Caco-2 (cell line): ENCODE measurements around the gene PXYLP1. TPM values are rescaled to one million over a fixed set of nuclear protein-coding genes. Genes with fewer than 3 reads are reported as not detected.
"Not testable (repeated sequence)": the region's sequence is repeated elsewhere in the genome, so short reads cannot be mapped to it uniquely, and the experiment has no call there.

Experiments used
- BruUV-seq: library from RNA; stranded (reverse); fragments of 400-500 nt; replicated peaks from 2 replicates; lab custom pipeline; 2021; lab: Mats Ljungman, UMichigan
- CTCF ChIA-PET: fragments of 300-600 bp; sonication (Branson Sonifier 250); formaldehyde crosslinking; loops from one replicate; lab custom pipeline; 2022; ENCODE audit warnings: antibody characterized with exemption; lab: Charles Lee
- POLR2A ChIA-PET: fragments of 300-600 bp; sonication (Branson Sonifier 250); formaldehyde crosslinking; loops from one replicate; lab custom pipeline; 2022; ENCODE audit warnings: antibody characterized with exemption; lab: Charles Lee
- DNase-seq, 2 experiments: peaks; one replicate each; pipeline versions ENCODE4 v3.0.0 to v3.0.0-alpha.2; 2020 to 2022
- H3K27me3 ChIP-seq: replicated peaks from 2 replicates; pipeline ENCODE4 v1.6.0; 2011; ENCODE audit warnings: low read length; ENCODE audit not compliant: control insufficient read depth, insufficient read depth
- H3K36me3 ChIP-seq: 2 replicates; pipeline ENCODE4 v1.5.1; 2011; ENCODE audit warnings: low read length; ENCODE audit not compliant: control insufficient read depth, insufficient read depth
- H3K4me1 ChIP-seq: fragments of 250-450 bp; sonication (Bioruptor Pico); 2 replicates; pipeline ENCODE4 v1.5.1; 2020; ENCODE audit warnings: mild to moderate bottlenecking
- H3K4me3 ChIP-seq: 2 replicates; pipeline ENCODE4 v1.5.1; 2011; ENCODE audit warnings: low read depth, mild to moderate bottlenecking, control low read depth, low read length
- H3K9me3 ChIP-seq: fragments of 250-450 bp; sonication (Bioruptor Pico); 2 replicates; pipeline ENCODE4 v1.5.1; 2020; ENCODE audit warnings: mild to moderate bottlenecking, moderate library complexity
- H3K27ac Mint-ChIP-seq: one replicate; pipeline ENCODE4 v1.8.0; 2022; ENCODE audit warnings: mixed read lengths; ENCODE audit not compliant: unreplicated experiment
- H3K27me3 Mint-ChIP-seq: one replicate; pipeline ENCODE4 v1.8.0; 2022; ENCODE audit warnings: mixed read lengths; ENCODE audit not compliant: insufficient read depth, unreplicated experiment
- H3K36me3 Mint-ChIP-seq: one replicate; pipeline ENCODE4 v1.8.0; 2022; ENCODE audit warnings: mild to moderate bottlenecking, mixed read lengths; ENCODE audit not compliant: insufficient read depth, unreplicated experiment
- H3K4me1 Mint-ChIP-seq: one replicate; pipeline ENCODE4 v1.8.0; 2022; ENCODE audit warnings: low read depth, mixed read lengths; ENCODE audit not compliant: unreplicated experiment
- H3K4me3 Mint-ChIP-seq: one replicate; pipeline ENCODE4 v1.8.0; 2022; ENCODE audit warnings: mild to moderate bottlenecking, moderate library complexity, mixed read lengths; ENCODE audit not compliant: unreplicated experiment
- H3K9me3 Mint-ChIP-seq: one replicate; pipeline ENCODE4 v1.8.0; 2022; ENCODE audit warnings: mixed read lengths; ENCODE audit not compliant: unreplicated experiment
- intact Hi-C: fragments of 100-400 bp; cut with micrococcal nuclease; formaldehyde crosslinking; loops from one replicate; pipeline ENCODE4 v1.10.0; 2022; ENCODE audit not compliant: unreplicated experiment
- total RNA-seq: library from RNA; stranded (reverse); gene quantifications from 2 replicates; pipeline ENCODE4 v1.2.3, GENCODE V29; 2022
- TF ChIP-seq, protein P1 (sequence below), 2 experiments: fragments of 200-600 bp in 1 of 2; IDR thresholded peaks; 1 replicate in 1 of 2; 2 replicates in 1 of 2; pipeline versions ENCODE4 v1.5.1 to v1.8.0; 2011 to 2022; ENCODE audit warnings: antibody characterized with exemption in 1 of 2, control low read depth in 1 of 2, inconsistent platforms in 1 of 2, low read depth in 1 of 2, low read length in 1 of 2, mild to moderate bottlenecking in 1 of 2, moderate library complexity in 1 of 2; ENCODE audit not compliant: insufficient read depth in 1 of 2, severe bottlenecking in 1 of 2, unreplicated experiment in 1 of 2

The PXYLP1 gene
- total RNA-seq, 1 experiment from 2014 or later = 24.6 TPM

DNA sequence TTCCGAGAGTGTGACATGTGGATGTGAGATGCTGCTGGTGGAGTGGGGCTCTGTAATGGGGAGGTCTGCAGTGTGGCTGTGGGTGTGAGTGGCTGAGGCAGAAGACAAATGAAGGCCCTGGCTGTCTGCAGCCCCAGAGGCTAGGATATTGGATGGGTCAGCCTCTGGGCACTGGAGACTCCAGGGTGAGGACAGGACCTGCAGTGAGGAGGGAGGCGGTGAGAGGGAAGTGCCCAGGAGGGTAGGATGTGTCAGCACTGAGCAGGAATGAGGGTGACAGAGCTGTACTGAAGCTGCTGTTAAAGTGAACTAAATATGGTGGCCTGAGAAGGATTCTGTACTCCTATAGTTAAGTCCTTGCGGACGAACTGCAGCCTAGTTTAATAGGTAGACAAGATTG, 27.3 kb upstream of the PXYLP1 start:
- Histone ChIP-seq H3K27me3 (no peaks in the 10 kb centered on the region), H3K4me3 (no peak overlapping the region), H3K4me1 (peaks cover 16% of the 10 kb centered on the region), H3K36me3 (no peaks in the 10 kb centered on the region), H3K9me3 (no peaks in the 10 kb centered on the region; the same call in 1 of the 2 replicates)
- BruUV-seq = no TSS peak
- CTCF ChIA-PET = no interaction called here
- peaks cover 7% of the 10 kb centered on the region for H3K4me1 Mint-ChIP-seq
- H3K9me3 Mint-ChIP-seq = no peaks in the 10 kb centered on the region
- no peak overlapping the region for H3K4me3 Mint-ChIP-seq
- no peaks in the 10 kb centered on the region for H3K27me3 Mint-ChIP-seq
- POLR2A ChIA-PET = no interaction called here
- TF ChIP-seq, protein P1, sequence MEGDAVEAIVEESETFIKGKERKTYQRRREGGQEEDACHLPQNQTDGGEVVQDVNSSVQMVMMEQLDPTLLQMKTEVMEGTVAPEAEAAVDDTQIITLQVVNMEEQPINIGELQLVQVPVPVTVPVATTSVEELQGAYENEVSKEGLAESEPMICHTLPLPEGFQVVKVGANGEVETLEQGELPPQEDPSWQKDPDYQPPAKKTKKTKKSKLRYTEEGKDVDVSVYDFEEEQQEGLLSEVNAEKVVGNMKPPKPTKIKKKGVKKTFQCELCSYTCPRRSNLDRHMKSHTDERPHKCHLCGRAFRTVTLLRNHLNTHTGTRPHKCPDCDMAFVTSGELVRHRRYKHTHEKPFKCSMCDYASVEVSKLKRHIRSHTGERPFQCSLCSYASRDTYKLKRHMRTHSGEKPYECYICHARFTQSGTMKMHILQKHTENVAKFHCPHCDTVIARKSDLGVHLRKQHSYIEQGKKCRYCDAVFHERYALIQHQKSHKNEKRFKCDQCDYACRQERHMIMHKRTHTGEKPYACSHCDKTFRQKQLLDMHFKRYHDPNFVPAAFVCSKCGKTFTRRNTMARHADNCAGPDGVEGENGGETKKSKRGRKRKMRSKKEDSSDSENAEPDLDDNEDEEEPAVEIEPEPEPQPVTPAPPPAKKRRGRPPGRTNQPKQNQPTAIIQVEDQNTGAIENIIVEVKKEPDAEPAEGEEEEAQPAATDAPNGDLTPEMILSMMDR (IDR thresholded peaks at IDR 0.05; ENCODE audit: insufficient read depth in 1 of 2, low read depth in 1 of 2, low read length in 1 of 2, severe bottlenecking in 1 of 2, unreplicated experiment in 1 of 2) = no peak
- H3K36me3 Mint-ChIP-seq = no peaks in the 10 kb centered on the region
- no peak for DNase-seq
- no peak overlapping the region for H3K27ac Mint-ChIP-seq
- intact Hi-C loops = no loop called here

DNA sequence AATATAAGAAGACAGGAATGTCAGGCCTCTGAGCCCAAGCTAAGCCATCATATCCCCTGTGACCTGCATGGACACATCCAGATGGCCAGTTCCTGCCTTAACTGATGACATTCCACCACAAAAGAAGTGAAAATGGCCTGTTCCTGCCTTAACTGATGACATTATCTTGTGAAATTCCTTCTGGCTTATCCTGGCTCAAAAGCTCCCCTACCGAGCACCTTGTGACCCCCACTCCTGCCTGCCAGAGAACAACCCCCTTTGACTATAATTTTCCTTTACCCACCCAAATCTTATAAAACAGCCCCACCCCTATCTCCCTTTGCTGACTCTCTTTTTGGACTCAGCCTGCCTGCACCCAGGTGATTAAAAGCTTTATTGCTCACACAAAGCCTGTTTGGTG, 20.3 kb upstream of the PXYLP1 start:
- H3K4me1 ChIP-seq, H3K27ac Mint-ChIP-seq, H3K36me3 ChIP-seq, H3K36me3 Mint-ChIP-seq, DNase-seq, intact Hi-C loops, H3K27me3 Mint-ChIP-seq, H3K27me3 ChIP-seq, POLR2A ChIA-PET, H3K9me3 ChIP-seq, H3K4me3 ChIP-seq, H3K9me3 Mint-ChIP-seq, H3K4me1 Mint-ChIP-seq, CTCF ChIA-PET, H3K4me3 Mint-ChIP-seq, BruUV-seq: not testable (repeated sequence)

DNA sequence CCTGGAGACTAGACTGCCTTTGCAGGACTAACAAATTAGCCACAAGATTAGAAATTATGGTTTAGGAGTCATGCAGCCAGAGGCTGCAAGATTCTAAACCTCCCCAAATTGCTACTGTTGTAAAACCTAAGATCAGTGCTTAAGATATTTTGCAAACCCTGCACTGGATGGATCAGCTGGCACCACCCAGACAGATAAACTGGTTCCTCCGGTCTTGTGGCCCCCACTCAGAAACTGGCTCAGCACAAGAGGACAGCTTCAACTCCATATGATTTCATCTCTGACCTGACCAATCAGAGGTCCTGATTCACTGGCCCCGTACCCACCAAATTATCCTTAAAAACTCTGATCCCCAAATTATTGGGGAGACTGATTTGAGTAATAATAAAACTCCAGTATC, 19.5 kb upstream of the PXYLP1 start:
- no peaks in the 10 kb centered on the region for H3K36me3 ChIP-seq
- CTCF ChIA-PET = no interaction called here
- BruUV-seq = no TSS peak

More for the DNA sequence above, 19.5 kb upstream of the PXYLP1 start:
- POLR2A ChIA-PET = no interaction called here
- H3K4me1 Mint-ChIP-seq = peaks cover 7% of the 10 kb centered on the region
- TF ChIP-seq, protein P1 (IDR thresholded peaks at IDR 0.05; ENCODE audit: insufficient read depth in 1 of 2, low read depth in 1 of 2, low read length in 1 of 2, severe bottlenecking in 1 of 2, unreplicated experiment in 1 of 2) = no peak
- Histone ChIP-seq H3K4me1 (no peaks in the 10 kb centered on the region), H3K4me3 (no peak overlapping the region), H3K9me3 (peaks cover 10% of the 10 kb centered on the region; the same call in 1 of the 2 replicates), H3K27me3 (no peaks in the 10 kb centered on the region)
- no peaks in the 10 kb centered on the region for H3K9me3 Mint-ChIP-seq
- intact Hi-C loops = no loop called here
- no peaks in the 10 kb centered on the region for H3K27me3 Mint-ChIP-seq
- H3K36me3 Mint-ChIP-seq = no peaks in the 10 kb centered on the region
- H3K4me3 Mint-ChIP-seq = no peak overlapping the region
- no peak for DNase-seq
- H3K27ac Mint-ChIP-seq = no peak overlapping the region
